Inflammatory macrophage treated with lipopolysaccharide for 4 hours (primary cell): ENCODE results near the gene TMPRSS4.

Experiments
- DNase-seq: peaks from one replicate; pipeline ENCODE4 v3.0.0-alpha.2; 2020

The TMPRSS4 gene

GRCh38 chr11:118081241-118081958 is 4.5 kb downstream of the TMPRSS4 start:
- DNase-seq, result peak; percentile 71

GRCh38 chr11:118082880-118083552 is 6.1 kb downstream of the TMPRSS4 start:
- no peak for DNase-seq

GRCh38 chr11:118084247-118084646 is 7.4 kb downstream of the TMPRSS4 start:
- peak; percentile 82 for DNase-seq

GRCh38 chr11:118084656-118085055 is 7.8 kb downstream of the TMPRSS4 start:
- DNase-seq, result no peak

- DNase-seq, result no peak
Observed at GRCh38 chr11:118086913-118087768, 10.3 kb downstream of the TMPRSS4 start, which contains the start of gene SMIM35. TSS of gene SMIM35 (minus strand) at chr11:118086963. CDS start at chr11:118086757, 206 bp downstream.

GRCh38 chr11:118087931-118088330 is 11.1 kb downstream of the TMPRSS4 start:
- DNase-seq, result no peak

- DNase-seq, result peak; percentile 55
Observed at GRCh38 chr11:118088531-118088930, 11.7 kb downstream of the TMPRSS4 start.

- no peak for DNase-seq
Observed at GRCh38 chr11:118090545-118091162, 13.8 kb downstream of the TMPRSS4 start.

- no peak for DNase-seq
Observed at GRCh38 chr11:118091690-118092089, 14.8 kb downstream of the TMPRSS4 start.

GRCh38 chr11:118092907-118093571 is 16.2 kb downstream of the TMPRSS4 start:
- no peak for DNase-seq

- DNase-seq, result no peak
Observed at GRCh38 chr11:118095493-118095892, 18.6 kb downstream of the TMPRSS4 start.

GRCh38 chr11:118095967-118096367 is 19.1 kb downstream of the TMPRSS4 start:
- no peak for DNase-seq

- DNase-seq, result no peak
Observed at GRCh38 chr11:118098996-118099837, 22.3 kb downstream of the TMPRSS4 start.

- no peak for DNase-seq
Observed at GRCh38 chr11:118099838-118100556, 23.1 kb downstream of the TMPRSS4 start.

- no peak for DNase-seq
Observed at GRCh38 chr11:118100691-118101232, 23.9 kb downstream of the TMPRSS4 start.

GRCh38 chr11:118102721-118103261 is 25.9 kb downstream of the TMPRSS4 start:
- DNase-seq, result peak; percentile 44

- DNase-seq, result no peak
Observed at GRCh38 chr11:118104491-118104890, 27.6 kb downstream of the TMPRSS4 start.

GRCh38 chr11:118105657-118106305 is 28.9 kb downstream of the TMPRSS4 start:
- no peak for DNase-seq

GRCh38 chr11:118106789-118107335 is 30.0 kb downstream of the TMPRSS4 start:
- DNase-seq, result no peak
